BE2C (cell line): ENCODE results near the gene SNX12.
A peak's percentile ranks its signal among the peaks of the same experiment; 100 is the strongest.

Experiments used
- DNase-seq: peaks from one replicate; pipeline ENCODE4 v3.0.0-alpha.2; 2020
- H3K27me3 ChIP-seq: fragments of 250-450 bp; sonication (Bioruptor Pico); 2 replicates; pipeline ENCODE4 v1.5.1; 2020; ENCODE audit warnings: mild to moderate bottlenecking
- H3K36me3 ChIP-seq: fragments of 250-450 bp; sonication (Bioruptor Pico); 2 replicates; pipeline ENCODE4 v1.5.1; 2020; ENCODE audit warnings: mild to moderate bottlenecking
- H3K4me1 ChIP-seq: fragments of 250-450 bp; sonication (Bioruptor Pico); 2 replicates; pipeline ENCODE4 v1.5.1; 2020
- H3K4me3 ChIP-seq: 2 replicates; pipeline ENCODE4 v1.5.1; 2011; ENCODE audit warnings: low read depth, low read length
- H3K9me3 ChIP-seq: fragments of 250-450 bp; sonication (Bioruptor Pico); 2 replicates; pipeline ENCODE4 v1.5.1; 2020
- TF ChIP-seq, protein P1 (sequence below): IDR thresholded peaks from 2 replicates; pipeline ENCODE4 v1.5.1; 2012; ENCODE audit warnings: mild to moderate bottlenecking, low read depth, low read length

The SNX12 gene

DNA sequence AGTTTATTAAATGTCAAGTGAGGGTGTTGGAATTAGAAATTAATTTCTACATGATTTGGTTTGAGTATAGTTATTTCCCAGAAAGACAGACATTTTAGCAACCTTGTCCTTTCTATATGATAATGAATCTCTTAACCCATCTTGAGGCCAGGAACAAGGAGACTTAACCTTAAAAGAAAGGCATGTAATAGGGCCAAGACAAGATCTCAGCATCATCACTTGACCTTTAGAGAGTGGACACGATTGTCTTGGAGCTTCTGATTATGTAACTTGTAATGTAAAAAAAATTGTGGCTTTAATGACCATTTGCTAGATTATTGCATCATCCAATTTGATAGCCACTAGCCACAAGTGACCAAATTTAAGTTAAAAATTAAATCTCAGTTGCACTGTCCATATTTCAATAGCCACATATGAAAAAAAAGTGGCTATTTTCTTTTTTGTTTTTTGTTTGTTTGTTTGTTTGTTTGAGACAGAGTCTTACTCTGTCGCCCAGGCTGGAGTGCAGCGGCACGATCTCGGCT lies 14.1 kb upstream of the SNX12 start:
- DNase-seq: no peak
- H3K27me3 ChIP-seq: no peaks in the 10 kb centered on the region
- no peak overlapping the region for H3K4me3 ChIP-seq
- H3K9me3 ChIP-seq: no peaks in the 10 kb centered on the region
- no peaks in the 10 kb centered on the region for H3K36me3 ChIP-seq
- no peaks in the 10 kb centered on the region for H3K4me1 ChIP-seq
- TF ChIP-seq, protein P1, sequence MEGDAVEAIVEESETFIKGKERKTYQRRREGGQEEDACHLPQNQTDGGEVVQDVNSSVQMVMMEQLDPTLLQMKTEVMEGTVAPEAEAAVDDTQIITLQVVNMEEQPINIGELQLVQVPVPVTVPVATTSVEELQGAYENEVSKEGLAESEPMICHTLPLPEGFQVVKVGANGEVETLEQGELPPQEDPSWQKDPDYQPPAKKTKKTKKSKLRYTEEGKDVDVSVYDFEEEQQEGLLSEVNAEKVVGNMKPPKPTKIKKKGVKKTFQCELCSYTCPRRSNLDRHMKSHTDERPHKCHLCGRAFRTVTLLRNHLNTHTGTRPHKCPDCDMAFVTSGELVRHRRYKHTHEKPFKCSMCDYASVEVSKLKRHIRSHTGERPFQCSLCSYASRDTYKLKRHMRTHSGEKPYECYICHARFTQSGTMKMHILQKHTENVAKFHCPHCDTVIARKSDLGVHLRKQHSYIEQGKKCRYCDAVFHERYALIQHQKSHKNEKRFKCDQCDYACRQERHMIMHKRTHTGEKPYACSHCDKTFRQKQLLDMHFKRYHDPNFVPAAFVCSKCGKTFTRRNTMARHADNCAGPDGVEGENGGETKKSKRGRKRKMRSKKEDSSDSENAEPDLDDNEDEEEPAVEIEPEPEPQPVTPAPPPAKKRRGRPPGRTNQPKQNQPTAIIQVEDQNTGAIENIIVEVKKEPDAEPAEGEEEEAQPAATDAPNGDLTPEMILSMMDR: no peak

DNA sequence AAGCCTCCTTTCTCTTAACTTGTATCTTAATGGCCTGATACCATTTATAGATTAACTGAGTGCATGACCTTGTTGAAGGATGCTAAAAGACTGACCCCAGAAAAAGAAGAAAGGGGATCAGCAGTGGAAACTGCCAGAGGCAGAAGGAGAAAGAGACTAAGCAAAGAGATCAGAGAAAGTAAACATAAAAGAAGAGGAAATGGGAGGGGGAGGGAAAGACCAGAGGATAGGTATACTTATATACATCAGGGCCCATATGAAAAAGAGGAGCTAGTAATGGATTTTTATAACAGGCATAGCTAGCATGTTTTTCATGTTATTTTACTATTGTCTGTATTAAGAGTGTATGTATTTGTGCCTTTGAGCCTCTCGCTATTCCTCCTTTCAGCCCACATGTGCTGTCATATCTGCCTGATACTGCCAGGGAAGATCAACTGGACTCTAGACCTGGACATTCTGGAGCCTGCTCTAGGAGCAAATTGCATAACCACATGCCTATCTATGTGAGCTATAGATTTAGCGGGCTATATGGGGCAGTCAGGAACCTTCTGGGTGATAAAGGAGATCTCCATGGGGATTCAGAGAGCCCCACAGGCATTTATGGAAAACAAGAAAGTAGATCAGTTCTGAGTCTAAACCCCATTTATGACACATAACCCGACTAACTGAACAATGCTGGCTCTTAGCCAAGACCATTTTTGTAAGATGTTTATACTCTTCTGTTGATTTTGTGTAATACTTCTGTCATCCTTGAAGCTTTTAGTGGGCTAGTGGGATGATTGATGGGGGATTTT lies 13.4 kb upstream of the SNX12 start:
- TF ChIP-seq, protein P1: no peak
- Histone ChIP-seq H3K4me3 (no peak overlapping the region), H3K27me3 (no peaks in the 10 kb centered on the region), H3K9me3 (no peaks in the 10 kb centered on the region), H3K36me3 (no peaks in the 10 kb centered on the region), H3K4me1 (no peaks in the 10 kb centered on the region)
- no peak for DNase-seq

DNA sequence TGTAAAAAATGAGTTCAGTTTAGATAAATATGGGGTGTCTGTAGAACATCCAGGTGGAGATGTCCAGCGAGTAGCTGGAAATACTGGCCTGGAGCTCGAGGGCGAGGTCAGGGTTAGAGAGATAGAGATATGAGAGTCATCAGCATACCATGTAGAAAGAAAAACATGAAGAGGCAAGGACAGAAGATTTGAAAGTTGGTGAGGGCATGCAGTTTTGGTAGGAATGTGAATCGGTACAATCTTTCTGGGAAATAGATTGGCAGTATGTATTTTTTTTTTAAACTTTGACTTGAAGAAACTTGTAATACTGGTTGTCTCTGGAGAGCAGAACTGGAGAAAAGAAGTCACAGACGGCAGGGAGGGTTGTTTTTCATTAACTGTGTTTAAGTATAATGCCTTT lies 2.4 kb upstream of the SNX12 start:
- Histone ChIP-seq H3K4me1 (no peaks in the 10 kb centered on the region), H3K27me3 (no peaks in the 10 kb centered on the region; the same call in 1 of the 2 replicates), H3K9me3 (no peaks in the 10 kb centered on the region), H3K4me3 (no peak overlapping the region), H3K36me3 (no peaks in the 10 kb centered on the region)
- no peak for DNase-seq
- TF ChIP-seq, protein P1: no peak

DNA sequence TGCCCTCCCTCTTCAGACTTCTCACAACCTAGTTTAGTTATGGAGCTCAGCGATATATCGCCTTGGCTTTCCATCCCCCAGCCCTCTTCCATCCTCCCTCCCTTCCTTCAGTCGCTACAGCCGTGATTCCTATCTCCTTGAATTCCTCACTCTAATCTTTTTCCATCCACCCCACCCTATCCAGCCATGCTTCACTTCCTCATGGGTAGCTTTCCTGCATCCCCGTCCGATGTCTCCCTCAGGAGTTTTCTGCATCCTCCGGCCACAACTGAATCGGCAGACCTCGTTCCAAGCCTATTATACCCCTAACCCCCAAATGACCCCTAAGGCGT lies 456 bp downstream of the SNX12 start:
- no peaks in the 10 kb centered on the region for H3K9me3 ChIP-seq
- DNase-seq: no peak
- no peaks in the 10 kb centered on the region for H3K4me1 ChIP-seq
- H3K4me3 ChIP-seq: peak overlapping the region; percentile 84
- no peaks in the 10 kb centered on the region for H3K27me3 ChIP-seq
- H3K36me3 ChIP-seq: peaks cover 3% of the 10 kb centered on the region; the same call in 1 of the 2 replicates
- TF ChIP-seq, protein P1: no peak

DNA sequence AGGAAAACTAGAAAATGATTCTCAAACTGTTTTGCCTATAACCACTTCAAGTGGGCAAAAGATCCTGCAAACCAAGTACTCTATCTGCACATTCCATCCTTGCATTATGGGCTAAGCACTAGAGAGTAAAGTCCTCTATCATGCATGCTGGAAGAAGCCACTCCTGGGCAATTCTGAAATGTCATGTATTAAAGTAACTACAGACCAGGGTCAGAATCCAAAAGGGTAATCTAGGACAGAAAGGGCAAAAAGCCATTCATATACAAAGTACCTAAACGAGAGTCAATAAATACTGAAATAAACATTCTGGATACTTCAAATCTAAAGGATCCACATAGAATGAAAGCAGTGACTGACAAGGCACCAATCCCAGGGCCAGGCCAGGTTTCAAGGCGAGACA lies 1.0 kb downstream of the SNX12 start:
- Histone ChIP-seq H3K4me1 (no peaks in the 10 kb centered on the region), H3K36me3 (peaks cover 3% of the 10 kb centered on the region; the same call in 1 of the 2 replicates), H3K9me3 (no peaks in the 10 kb centered on the region), H3K4me3 (peak overlapping the region; percentile 84), H3K27me3 (no peaks in the 10 kb centered on the region)
- TF ChIP-seq, protein P1: no peak
- DNase-seq: no peak

DNA sequence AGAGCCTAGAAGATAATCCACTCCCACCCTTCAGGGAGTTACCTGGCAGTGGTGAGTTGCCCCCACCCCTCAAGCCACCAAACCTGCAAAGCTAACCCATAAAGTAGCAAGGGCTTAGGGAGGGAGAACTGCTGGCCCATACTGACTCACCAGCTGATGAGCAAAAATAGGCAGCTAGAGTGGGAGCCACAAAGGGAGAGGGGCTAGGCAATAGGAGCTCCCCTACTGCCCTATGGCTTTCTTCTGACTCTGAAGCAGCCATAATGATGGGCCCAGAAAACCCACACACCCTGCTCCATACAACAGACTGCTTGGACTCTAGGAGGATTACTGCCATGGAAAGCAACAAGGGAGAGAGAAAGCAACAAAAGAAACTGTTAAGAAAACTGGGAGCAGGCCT lies 8.0 kb downstream of the SNX12 start:
- no peaks in the 10 kb centered on the region for H3K9me3 ChIP-seq
- no peak for DNase-seq
- H3K4me3 ChIP-seq: no peak overlapping the region
- no peaks in the 10 kb centered on the region for H3K4me1 ChIP-seq
- H3K27me3 ChIP-seq: no peaks in the 10 kb centered on the region
- TF ChIP-seq, protein P1: no peak
- H3K36me3 ChIP-seq: peaks cover 3% of the 10 kb centered on the region; the same call in 1 of the 2 replicates
